ENCODE results near the gene HEATR5A.

GRCh38 chr14:31466554-31466953 lies 46.2 kb upstream of the HEATR5A start:
- TF ChIP-seq CTCF (IDR thresholded peaks at IDR 0.05), result no peak
- TF ChIP-seq POLR2A (IDR thresholded peaks at IDR 0.05), result no peak

Data from right lobe of liver (tissue), 4 donors.